ACHN (cell line): Measurements from ENCODE around the gene ZNF592.
"Not testable (repeated sequence)": the region's sequence is repeated elsewhere in the genome, so short reads cannot be mapped to it uniquely, and the experiment has no call there.

Experiments used
- DNase-seq: peaks from one replicate; pipeline ENCODE4 v3.0.0-alpha.2; 2015
- in situ Hi-C: cut with HindIII; loops from 2 replicates; pipeline ENCODE4 v1.10.0; 2017; ENCODE audit warnings: low sequenced_read_pairs, low pct_ligation_motif_present, low pct_unique_long_range_greater_than_20kb

The ZNF592 gene

DNA sequence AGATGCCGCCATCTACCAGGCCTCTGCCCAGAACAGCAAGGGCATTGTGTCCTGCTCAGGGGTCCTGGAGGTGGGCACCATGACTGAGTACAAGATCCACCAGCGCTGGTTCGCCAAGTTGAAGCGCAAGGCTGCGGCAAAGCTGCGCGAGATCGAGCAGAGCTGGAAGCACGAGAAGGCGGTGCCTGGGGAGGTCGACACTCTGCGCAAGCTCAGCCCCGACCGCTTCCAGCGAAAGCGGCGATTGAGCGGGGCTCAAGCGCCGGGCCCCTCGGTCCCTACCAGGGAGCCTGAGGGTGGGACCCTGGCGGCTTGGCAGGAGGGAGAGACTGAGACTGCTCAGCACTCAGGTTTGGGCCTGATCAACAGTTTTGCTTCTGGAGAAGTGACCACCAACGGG lies 91.3 kb downstream of the ZNF592 start:
- no peak for DNase-seq
- in situ Hi-C loops: no loop called here

GRCh38 chr15:84840255-84840654 lies 91.9 kb downstream of the ZNF592 start:
- DNase-seq: no peak
- in situ Hi-C loops: no loop called here

DNA sequence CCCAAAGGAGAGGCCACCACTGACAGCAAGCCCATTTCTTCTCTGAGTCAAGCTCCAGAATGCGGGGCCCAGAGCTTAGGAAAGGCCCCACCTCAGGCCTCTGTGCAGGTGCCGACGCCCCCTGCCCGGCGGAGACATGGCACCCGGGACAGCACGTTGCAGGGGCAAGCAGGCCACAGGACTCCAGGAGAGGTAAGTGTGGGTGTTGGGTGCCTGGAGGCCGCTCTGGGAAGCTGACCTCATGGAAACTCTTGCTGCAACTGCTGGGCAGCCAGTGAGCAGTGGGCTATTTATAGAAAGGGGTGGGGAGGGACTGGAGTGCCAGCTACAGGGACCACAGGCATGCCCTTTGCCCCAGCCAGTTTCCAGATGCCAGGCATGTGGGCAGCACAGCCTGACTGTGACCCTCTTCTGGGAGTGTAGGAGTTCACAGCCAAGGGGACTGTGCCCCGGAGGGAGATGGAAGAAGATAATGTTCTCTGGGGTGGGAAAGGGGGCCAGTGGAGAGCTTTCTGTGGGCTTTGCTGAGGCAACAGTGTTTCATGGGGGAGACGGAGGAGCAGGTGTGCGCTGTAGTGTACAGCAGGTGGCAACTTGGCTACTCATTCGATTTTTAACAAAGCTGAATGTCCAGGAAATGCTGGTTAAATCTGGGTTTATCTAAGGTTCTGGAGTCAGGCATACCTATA lies 92.5 kb downstream of the ZNF592 start:
- in situ Hi-C loops: no loop called here
- no peak for DNase-seq

- in situ Hi-C loops: no loop called here
- no peak for DNase-seq
Observed at GRCh38 chr15:84842781-84843180, 94.4 kb downstream of the ZNF592 start.

DNA sequence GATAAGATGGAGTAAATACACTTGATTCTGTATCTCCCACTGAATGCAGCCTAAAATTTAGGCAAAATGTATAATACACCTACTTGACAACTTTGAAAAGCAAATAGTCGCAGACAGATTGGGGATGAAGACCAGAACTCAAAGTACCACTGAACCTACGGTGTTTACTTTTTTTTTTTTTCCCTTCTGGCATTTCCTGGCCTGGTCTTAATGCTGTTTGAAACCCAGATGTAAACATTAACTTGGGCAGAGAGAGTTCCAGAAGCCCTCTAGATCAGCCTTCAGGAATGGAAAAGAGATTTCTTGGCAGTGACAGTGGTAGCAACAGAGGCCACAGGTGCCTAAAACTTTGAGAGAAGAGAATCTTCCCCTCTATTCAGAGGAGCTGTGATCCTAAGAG lies 96.6 kb downstream of the ZNF592 start:
- in situ Hi-C loops: no loop called here
- no peak for DNase-seq

DNA sequence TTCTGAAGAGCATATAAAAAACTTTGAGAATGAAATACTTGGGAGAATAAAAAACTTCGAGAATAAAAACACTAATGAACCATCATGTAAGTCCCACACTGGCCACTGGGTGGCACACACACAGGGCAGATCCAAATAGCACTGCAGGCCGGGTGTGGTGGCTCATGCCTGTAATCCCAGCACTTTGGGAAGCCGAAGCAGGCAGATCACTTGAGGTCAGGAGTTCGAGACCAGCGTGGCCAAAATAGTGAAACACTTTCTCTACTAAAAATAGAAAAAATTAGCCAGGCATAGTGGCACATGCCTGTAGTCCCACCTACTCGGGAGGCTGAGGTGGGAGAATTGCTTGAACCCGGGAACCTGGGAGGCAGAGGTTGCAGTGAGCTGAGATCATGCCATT lies 97.2 kb downstream of the ZNF592 start:
- in situ Hi-C loops: not testable (repeated sequence)

DNA sequence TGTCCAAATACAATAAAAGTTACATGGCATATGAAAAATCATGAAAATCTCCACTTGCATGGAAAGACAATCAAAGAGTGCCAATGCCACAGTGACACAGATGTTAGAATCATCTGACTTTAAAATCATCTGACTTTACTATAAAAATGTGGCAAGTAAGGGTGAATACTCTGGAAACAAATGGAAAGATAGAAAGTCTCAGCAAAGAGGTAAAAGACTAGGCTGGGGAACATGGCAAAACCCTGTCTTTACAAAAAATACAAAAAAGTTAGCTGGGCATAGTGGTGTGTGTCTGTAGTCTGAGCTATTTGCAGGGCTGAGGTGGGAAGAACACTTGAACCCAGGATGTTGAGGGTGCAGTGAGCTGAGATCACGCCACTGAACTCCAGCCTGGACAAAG lies 97.9 kb downstream of the ZNF592 start:
- in situ Hi-C loops: no loop called here
- no peak for DNase-seq

More for the DNA sequence above, 97.2 kb downstream of the ZNF592 start:
- peak; percentile 50 for DNase-seq

DNA sequence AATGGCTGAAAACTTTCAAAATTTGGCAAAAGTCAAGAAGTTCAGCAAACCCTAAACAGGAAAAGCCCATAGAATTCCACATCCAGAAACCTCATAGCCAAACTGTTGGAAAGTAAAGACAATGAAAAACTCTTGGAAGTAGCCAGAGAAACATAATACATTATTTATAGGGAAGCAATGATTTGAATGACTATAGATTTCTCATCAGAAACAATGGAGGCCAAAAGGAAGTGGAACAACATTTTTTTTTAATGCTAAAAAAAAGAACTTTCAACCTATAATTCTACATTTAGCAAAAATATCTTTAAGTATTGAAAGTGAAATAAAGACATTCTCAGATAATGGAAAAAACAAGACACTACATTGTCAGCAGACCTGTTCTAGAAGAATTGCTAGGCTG lies 99.0 kb downstream of the ZNF592 start:
- DNase-seq: no peak
- in situ Hi-C loops: no loop called here

- no peak for DNase-seq
- in situ Hi-C loops: no loop called here
Observed at GRCh38 chr15:84852212-84852611, 103.8 kb downstream of the ZNF592 start.

- no peak for DNase-seq
- in situ Hi-C loops: no loop called here
Observed at GRCh38 chr15:84855136-84855535, 106.7 kb downstream of the ZNF592 start.

DNA sequence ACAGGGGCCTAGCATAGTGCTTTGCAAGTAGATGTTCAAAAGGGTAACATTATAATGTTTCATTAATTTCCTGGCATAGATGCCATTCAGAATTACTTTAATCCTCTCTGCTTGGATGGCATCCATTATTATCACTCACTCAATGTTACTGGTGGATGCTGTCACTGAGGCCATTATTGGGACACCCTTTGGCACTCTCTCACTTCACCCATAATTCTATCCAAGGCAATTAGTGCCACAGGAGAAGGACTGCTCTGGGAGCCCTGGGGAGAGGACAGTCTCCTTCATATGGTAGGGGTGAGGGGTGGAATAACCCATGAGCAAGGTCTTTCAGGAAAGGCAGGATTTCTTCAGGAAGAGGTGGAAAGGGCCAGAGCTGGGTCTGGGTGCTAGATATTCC lies 107.4 kb downstream of the ZNF592 start:
- in situ Hi-C loops: no loop called here
- no peak for DNase-seq
